Inferior parietal cortex (tissue), 1 donor: ENCODE measurements around the gene TECTA.
A peak's percentile ranks its signal among the peaks of the same experiment; 100 is the strongest.
"Not testable (repeated sequence)": the region's sequence is repeated elsewhere in the genome, so short reads cannot be mapped to it uniquely, and the experiment has no call there.

ENCODE experiments used
- DNase-seq: peaks from one replicate; pipeline ENCODE4 v3.0.0-alpha.2; 2016; ENCODE audit errors: extremely low spot score

The TECTA gene

DNA sequence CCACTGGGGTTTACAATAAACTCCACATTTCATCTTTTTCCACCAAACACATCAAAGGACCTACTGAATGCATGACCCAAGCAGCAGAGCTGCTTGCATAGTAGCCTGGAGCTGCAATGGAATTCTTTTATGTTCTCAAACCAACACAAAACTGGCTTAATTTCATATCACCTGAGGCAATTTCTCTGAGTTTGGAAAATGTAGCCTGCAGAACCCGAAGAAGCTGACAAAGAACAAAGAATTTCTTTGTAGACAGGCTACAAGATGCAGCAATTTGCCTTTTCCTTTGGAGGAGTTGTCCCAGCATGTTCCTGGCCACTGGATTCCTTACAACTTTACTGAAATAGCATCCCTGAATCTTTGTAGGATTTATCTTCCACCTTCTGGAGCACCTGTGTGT is 5.5 kb upstream of the TECTA start:
- no peak for DNase-seq

DNA sequence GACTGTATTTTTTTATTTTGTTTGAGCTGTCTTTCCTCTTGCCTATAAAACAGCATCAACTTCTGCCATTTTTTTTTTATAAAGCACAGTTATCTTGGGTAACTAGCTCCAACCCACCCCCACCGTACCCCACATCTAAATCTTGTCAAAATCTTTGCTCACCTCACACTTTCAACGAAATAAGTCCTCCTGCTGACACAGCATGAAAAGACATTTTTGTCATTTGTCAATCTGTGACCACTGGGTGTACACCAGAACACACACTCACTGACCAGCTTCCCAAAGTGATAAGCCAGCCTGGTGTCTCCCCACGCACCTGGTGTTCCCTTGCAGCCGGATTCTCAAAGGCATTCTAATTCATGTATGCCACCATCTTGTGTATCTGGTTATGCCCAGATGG is 1.7 kb upstream of the TECTA start:
- no peak for DNase-seq

DNA sequence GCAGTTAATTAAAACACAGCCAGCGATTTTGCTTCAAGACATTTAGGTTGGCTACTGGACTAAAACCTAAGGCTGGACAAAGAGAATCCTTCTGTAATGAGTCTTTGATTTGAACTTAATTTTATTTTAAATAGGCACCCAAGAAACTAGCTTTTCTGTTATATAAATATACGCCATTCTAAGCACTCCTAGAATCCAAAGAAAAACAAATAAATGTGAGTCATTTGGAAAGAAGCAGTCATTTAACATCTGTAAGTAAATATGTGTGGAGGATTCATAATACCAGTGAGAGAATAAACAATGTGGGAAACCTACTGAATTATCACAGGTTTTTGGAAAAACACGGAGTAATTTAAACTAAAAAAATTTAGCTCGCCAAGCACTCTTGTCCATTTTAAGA is 1.2 kb upstream of the TECTA start:
- no peak for DNase-seq

DNA sequence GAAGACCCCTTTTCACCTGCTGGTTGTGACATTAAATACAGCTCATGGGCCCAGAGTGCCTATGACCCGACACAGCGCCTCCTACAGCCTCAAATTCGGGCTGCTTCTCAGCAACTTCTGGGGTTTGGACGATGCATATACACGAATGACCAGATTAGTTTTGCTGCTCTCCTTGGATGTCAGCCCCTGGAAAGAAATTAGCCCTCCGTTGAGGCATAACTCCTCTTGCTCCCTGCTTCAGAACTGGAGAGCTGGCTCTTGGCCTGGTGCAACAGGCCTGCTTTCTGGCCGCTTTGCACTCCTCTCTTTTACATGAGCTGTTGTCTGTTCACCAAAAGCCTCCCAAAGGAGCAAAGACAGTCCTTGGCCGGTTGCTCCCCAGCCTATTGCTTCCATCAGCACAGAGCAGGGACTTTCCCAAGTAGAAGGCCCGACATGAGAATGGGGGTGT is 3.3 kb downstream of the TECTA start:
- DNase-seq, result no peak

DNA sequence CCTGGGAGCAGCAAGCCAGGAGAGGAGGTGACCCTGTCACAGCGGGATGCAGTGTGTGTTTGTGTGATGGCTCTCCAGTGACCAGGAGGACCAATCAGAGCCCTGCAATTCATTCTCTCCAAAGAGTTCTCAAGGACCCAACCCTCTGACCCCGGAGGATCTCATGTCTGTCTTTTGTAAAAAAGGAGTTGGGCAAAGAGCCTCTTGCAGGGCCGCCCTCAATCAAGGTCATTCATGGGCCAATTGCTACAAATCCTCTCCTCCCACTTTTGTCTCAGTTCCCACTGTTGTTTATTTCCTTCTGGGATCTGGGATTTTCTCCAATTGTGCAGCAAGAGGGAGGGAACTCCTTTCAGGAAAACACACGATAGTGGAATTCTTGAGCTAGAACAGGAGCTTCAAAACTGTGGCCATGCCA is 4.0 kb downstream of the TECTA start:
- DNase-seq, result peak; percentile 8

DNA sequence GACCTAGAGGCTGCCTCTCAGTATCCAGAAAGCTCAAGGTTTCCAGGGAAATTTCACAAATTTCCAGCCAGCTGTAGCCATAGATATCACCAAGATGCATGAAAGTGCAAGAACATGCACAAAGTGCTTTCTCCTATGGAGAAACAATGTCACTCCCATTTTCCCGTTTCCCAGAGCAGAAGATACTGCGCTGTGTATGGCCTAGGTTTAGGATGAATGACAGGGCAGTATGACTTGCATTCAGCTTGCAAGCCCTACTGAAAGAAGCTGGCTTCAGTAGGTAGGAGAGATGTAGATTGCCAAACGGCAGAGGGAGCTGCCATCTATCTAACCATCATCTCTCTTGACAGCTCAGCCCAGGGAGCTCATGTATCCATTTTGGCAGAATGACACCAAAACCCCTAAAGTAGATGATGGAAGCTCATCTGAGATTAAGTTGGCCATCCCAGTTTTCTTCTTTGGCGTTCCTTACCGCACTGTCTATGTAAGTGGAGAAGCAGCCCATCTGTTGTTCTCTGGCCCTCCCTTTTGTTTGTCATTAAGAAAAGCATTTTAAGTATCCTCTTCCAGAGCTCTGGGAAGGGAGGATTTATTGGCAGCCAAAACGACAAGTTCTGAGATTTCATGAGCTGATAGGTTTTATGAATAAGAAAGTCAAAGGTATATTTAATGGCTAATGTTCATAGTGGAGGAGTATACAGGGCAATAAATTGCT is 4.6 kb downstream of the TECTA start:
- DNase-seq, result no peak

DNA sequence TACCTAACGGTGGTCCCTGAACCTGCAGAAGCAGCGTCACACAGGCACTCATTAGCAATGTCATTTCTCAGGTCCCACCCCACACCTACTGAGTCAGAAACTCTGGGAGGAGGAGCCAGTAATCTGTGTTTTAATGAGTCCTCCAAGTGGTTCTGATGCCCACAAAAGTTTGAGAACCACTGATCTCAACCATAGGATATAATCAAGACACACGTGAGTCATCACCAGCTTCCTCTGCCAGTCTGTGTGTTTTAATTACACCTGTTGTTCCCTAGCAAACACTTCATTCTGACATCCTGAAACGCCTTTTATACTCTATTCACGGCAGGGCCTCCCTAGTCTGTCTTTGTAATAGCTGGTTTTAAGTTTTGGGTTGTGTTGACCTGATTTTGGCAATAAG is 5.8 kb downstream of the TECTA start:
- no peak for DNase-seq

DNA sequence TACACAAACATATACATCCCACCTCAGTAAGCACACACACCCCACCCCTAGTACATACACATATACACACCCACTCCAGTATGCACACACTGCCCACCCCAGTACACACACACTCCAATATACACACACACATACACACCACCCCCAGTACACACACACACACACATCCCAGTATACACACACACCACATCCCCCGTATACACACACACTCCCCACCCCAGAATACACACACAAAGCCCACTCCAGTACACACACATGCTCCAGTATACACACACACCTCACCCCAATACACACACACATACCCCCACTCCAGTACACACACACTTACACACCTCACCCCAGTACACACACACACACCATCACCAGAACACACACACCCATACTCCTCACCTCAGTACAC is 7.4 kb downstream of the TECTA start:
- no peak for DNase-seq

DNA sequence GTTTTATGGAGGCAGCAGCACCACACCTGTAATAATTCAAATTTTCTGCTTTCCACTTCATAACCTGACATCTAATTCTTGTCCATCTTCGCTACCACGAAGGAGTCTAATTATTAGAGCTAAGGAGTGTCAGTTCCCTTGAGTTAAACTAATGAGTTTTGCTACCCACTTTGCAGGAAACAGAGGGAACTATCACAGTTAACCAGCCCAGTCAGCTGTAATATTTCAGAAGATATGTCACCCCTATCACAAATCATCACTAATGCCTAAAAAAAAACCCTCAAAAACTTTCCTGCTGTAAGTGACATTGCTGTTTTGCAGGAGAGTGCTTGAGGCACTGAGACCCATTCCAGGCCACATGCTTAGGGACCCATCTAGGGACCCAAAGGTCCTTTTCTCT is 8.4 kb downstream of the TECTA start:
- DNase-seq, result no peak

DNA sequence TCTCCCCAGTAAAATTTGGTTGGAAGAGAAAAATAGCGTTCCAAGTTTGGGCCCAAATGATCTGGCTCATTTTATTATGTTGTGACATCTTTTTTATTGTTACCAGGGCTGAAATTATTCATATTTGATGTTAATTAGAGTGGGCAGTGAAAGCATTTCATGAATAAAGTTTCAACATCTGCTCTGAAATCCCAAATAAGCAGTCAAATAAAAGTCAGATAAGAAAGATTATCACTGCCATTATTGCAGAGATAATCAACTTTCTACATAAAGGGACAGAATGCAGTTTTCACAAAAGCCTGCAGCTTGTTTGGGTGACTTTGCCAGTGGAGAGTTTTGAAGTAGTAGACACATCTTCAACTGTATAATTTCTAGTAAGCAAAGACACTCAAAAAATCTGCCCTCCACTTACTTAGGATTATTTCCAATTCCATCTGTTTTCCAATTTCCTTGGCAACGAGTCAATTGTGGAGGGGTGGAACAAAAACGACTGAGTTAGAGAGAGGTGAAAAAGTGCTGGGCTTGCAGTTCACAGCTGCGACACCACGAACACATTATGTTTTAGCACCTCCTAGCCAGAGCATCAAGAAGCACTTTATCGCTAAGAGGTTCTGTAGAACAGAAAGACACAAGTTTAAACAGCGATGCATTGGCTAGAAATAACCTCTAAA is 9.0 kb downstream of the TECTA start:
- no peak for DNase-seq

DNA sequence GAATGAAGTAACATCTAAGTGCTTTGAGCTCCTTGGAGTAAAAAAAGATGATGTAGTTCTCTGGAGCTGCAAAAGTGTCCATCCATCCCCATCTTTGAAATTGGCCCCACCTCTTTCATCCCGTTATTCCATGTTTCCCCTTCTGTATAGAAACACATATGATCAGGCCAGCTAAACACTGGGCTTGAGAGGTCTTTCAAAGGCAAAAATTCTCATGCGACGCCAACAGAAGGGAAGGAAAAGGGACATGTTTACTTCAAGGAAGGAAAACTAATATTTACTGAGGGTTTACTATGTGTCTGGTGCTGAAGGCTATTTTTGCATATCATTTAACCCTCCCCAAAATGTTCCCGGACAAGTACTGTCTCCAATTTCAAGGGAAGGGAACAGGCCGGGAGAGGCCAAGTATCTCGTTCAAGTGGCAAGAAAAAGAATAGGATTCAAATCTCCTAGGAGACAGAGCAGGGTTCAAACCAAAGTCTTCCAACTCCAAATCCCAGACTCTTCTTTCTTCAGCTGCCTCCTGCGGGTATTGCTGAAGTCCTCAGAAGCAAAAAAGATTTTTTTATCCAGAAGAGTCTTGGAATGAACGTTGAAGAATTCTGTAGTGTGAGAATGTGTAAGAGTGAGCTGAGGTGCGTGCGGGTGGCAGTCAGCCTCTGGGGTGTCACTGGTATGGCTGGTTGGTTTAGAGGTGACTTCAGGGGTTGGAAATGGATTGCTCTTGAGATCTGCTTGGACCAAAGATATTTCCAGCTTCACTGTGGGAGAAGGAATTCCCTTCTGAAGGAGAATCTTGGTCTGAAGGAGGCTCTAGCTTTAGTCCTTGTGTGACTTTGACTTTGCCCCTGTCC is 10.1 kb downstream of the TECTA start:
- no peak for DNase-seq

DNA sequence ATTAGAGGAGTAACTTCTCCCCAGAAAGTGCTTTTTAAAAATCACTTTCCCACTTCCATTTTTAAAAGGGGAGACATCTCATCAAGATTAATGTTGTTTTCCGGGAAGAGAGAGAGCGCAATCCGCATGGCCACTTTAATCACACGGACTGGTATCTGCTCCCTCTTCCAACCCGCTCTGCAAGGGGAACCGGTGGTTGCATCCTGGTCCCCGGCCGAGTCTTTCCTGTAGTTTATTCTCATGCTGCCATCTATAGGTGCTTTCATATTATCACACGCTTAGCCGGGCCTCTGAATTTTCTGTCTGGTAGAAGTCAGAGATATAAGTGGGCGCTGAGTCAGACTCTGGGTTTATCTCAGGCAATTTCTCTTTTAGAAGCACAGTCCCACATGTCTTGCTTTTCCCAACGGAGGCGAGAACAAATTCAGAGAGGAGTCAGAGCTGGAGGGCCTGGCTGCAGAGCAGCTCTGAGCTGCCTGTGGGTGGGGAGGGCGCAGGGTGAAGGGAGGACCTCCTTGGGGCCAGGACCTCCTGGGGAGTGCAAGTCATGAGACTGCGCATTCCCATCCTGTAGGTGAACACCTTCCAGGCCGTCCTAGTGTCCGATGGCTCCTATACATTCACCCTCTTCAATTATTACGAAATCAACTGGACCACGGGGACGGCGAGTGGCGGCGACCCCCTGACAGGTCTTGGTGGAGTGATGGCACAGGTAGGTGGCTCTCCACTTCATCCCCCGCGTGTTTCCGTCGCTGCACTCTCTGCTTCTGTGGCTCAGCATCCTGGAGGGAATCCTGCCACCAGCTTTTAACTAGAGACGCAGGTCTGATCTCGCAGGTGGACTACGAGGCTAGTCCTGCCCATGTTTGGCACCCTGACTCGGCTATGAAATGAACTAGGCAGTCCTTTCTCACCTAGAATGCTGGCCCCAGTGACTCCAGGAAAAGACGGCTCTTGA is 11.7 kb downstream of the TECTA start:
- DNase-seq, result peak; percentile 82

DNA sequence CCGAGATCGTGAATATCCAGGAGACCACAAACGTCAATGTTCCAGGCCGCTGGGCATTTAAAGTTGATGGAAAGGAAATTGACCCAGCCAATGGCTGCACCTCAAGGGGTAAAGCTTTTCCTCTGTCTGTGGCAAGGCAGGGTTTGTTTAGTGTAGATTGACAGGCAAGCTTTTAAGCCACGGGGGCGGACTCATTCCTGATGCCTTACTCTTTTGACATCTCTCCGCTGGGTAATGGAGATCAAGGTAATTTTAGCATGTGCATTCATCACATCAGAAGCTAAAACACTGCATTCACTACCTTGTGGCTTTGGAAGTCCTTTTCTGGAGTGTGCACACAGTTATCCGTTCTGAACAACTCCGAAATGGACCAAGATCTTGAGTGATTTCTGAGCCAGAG is 12.6 kb downstream of the TECTA start:
- DNase-seq, result no peak

DNA sequence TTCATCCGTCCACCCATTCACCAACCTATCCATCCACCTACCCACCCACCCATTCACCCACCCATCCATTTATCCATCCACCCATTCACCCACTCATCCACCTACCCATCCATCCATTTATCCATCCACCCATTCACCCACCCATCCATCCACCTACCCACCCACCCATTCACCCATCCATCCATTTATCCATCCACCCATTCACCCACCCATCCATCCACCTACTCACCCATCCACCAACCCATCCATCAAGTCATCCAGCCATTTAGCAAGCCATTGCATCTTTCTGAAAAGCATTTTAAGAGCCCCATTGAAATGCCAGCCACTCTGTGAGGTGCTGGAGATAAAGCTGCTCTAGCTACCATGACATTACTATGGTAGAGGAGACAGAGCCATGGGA is 14.0 kb downstream of the TECTA start:
- not testable (repeated sequence) for DNase-seq

DNA sequence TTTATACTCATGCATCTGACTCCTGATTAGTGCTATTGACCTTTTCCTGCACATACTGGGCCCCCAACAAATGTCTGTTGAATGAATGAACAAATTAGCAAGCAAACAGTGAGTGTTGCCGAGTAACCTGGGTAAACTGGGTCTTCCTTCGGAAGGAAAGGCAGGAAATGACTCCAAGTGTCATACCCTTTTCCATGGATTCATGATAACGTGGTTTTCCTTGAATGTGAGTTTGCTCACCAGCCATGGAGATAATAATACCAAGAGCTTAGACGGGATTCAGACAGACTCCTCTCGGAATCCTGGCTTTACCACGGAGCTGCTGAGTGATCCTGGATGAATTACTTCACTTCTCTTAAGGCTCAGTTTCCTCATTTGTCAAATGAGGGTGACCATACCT is 16.7 kb downstream of the TECTA start:
- DNase-seq, result no peak

DNA sequence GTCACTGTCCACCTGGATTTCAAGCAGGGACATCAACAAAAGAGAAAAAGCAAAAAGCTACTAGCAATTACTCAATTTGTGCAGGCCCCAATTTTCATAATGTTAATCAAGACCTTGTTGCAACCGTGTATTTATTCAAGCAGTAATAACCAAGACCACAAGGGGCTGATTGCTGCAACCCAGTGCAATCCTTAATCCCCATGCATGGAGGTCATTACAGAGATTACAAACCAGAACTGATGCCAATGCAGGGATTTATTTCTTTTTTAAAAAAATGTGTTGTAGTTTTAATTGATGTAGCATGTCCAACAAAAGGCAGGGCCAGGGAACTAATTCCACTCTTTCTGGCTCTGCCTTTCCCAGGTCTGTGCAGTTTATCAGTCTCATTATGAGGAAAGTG is 18.4 kb downstream of the TECTA start:
- no peak for DNase-seq

DNA sequence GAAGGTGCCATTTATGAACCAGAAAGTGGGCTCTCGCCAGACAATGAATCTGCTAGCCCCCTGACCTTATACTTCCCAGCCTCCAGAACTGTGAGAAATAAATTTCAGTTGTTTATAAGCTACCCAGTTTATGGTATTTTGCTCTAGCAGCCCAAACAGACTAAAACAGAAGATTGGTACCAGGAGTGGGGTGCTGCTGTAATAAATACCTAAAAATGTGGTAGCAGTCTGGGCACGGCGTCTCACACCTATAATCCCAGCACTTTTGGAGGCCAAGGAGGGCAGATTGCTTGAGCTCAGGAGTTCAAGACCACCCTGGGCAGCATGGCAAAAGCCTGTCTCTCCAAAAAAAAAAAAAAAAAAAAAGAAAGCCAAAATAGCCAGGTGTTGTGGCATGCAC is 21.3 kb downstream of the TECTA start:
- DNase-seq, result no peak

DNA sequence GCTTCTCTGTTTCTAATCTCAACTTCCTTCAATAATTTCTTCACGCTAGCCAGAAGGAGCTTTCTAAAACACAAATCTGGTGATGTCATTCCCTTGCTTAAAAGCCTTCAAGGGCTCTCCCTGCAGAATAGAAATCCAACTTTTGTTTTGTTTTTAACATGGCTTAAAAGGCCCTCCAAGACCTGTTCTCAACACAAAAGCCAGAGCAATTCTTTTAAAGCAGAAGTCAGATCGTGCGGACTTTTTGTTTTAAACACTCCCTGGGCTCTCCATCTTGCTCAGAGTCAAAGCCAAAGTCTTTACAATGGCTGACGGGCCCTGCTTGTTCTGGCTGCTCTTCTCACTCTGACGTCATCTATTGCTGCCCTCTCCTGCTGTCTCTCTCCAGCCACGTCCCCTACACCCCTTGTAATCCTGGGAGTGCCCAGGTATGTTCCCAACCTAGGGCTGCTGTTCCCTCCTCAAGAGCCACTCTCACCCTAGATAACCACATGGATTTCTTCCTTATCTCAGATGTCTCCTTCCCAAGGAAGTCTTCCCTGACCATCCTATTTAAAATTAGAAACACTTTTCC is 22.5 kb downstream of the TECTA start:
- DNase-seq, result no peak

DNA sequence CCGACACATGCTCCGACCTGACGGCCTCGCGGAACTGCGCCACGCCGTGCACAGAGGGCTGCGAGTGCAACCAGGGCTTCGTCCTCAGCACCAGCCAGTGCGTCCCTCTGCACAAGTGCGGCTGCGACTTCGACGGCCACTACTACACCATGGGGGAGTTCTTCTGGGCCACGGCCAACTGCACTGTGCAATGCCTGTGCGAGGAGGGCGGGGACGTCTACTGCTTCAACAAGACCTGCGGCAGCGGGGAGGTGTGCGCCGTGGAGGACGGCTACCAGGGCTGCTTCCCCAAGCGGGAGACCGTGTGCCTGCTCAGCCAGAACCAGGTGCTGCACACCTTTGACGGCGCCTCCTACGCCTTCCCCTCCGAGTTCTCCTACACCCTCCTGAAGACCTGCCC is 26.8 kb downstream of the TECTA start:
- no peak for DNase-seq

DNA sequence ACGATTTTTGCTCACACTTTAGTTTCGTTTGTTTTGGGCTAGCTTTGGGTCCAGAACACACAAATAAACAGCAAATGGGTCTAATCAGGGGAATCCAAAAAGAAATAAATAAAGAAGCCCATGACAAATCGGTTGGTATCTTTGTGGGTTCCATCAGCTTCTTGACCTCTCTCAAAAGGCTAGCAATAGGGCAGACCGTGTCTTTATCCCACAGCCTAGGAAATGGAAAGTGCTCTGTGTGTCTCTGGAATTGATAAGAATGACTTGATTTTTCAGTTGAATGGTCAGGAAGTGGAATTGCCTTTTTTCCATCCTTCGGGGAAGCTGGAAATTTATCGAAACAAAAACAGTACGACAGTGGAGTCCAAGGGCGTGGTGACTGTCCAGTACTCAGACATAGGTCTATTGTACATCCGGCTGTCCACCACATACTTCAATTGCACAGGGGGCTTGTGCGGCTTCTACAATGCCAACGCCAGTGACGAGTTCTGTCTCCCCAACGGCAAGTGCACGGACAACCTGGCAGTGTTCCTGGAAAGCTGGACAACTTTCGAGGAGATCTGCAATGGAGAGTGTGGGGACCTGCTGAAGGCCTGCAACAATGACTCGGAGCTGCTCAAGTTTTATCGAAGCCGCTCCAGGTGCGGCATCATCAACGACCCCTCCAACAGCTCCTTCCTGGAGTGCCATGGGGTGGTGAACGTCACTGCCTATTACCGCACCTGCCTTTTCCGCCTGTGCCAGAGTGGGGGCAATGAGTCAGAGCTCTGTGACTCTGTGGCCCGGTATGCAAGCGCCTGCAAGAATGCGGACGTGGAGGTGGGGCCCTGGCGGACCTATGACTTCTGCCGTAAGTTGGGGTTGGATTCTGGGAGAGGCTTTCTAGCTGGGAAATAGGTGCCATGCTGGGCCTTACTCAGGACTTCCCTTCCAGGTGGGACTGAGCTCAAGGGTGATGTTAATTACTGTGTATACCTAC is 28.6 kb downstream of the TECTA start:
- DNase-seq, result no peak
